Measurements from ENCODE around the gene CTNNA2. TPM values are rescaled to one million over a fixed set of nuclear protein-coding genes. Genes with fewer than 3 reads are reported as not detected.

The CTNNA2 gene
- total RNA-seq, 1 donor from 2014 or later = not detected

GRCh38 chr2:80333886-80334285, 821.0 kb downstream of the CTNNA2 start:
- intact Hi-C loops (cut with DNase I) = no loop called here
- DNase-seq (ENCODE audit: missing footprints) (no peak), ATAC-seq (no peak)

GRCh38 chr2:80335411-80335810, 822.6 kb downstream of the CTNNA2 start:
- intact Hi-C loops (cut with DNase I) = no loop called here
- DNase-seq (ENCODE audit: missing footprints) = no peak
- no peak for ATAC-seq

- DNase-seq (ENCODE audit: missing footprints) = no peak
- intact Hi-C loops (cut with DNase I) = no loop called here
- ATAC-seq = no peak
Measured at GRCh38 chr2:80338794-80339193, 825.9 kb downstream of the CTNNA2 start.

DNA sequence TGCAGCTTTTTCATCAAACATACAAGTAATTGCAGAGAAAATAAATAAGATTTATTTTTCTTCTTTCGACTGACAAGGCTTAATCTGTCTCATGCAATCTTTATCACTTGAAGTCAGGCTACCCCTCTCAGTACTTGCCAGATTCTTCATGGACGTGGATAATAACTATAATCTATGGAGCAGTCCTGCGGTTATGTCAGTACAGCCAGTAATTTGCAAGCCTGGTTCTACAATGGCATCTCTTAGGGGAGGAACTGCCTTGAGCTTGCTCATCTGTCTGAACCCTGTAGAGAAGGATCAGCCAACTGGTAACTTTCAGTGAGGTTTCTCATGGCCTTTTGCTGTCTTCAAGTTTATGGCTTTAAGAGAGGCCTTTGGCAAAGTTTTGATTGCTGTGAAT, 827.2 kb downstream of the CTNNA2 start:
- intact Hi-C loops (cut with DNase I) = no loop called here
- DNase-seq (ENCODE audit: missing footprints) (no peak), ATAC-seq (no peak)

GRCh38 chr2:80348078-80348477, 835.2 kb downstream of the CTNNA2 start:
- intact Hi-C loops (cut with DNase I) = no loop called here
- DNase-seq (ENCODE audit: missing footprints) (no peak), ATAC-seq (no peak)

- DNase-seq (ENCODE audit: missing footprints) = no peak
- intact Hi-C loops (cut with DNase I) = no loop called here
- no peak for ATAC-seq
Measured at GRCh38 chr2:80348953-80349352, 836.1 kb downstream of the CTNNA2 start.

DNA sequence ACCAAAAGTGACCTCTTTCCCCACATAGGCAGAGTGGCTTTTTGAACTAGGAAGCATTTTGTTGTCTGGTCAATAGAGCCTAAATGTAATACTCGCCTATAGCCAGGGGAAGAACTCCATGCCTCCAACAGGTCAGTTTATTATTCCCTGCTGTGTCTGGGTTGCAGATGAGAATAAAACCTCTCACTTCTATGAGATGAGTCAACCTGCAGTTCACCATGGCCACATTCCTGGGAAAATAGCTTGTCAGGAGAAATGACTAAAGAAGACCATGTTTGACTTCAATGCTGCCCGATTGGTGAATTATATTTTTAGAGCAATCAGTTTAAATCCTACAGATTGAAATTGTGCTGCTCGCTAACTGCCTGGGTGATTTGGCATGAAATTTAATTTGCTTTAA, 838.4 kb downstream of the CTNNA2 start:
- intact Hi-C loops (cut with DNase I) = no loop called here
- no peak for DNase-seq (ENCODE audit: missing footprints)
- ATAC-seq = no peak

DNA sequence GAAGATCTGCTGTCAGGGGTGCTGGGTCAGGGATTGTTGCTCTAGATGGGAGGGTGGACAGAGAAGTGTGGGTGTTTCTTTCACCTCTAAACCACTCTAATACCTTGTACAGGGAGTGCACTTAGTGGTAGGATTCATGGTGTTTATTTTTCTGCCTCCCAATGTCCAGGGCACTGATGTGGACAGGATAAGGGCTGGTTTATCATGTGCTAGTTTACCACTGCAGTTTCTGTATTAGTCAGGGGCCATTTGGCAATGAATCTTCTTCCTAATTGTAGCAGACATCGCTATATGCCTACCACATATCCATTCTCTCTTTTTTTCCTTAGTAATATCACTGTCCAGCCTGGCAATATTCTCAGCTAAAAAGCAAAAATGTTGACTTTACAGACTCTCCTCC, 842.0 kb downstream of the CTNNA2 start:
- ATAC-seq = no peak
- no peak for DNase-seq (ENCODE audit: missing footprints)
- intact Hi-C loops (cut with DNase I) = no loop called here

DNA sequence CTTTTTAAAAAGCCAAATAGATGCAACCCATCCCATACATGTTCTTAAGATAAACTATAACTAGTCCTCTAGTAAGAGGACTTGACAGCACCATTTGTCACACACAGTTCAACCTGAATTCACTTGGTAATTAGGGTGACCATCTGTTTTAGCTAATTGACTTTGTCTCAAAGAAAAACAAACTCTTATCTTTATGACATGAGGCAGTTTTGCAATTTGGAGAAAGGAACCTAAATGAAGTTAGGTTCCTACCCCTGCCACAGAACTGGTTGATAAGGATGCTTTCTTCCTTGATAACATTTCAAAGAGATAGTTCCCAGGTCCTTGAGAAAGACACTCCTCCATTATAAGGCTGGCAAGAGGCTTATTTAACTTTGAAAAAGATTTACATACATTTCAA, 849.1 kb downstream of the CTNNA2 start:
- intact Hi-C loops (cut with DNase I) = no loop called here
- DNase-seq (ENCODE audit: missing footprints) (no peak), ATAC-seq (no peak)

DNA sequence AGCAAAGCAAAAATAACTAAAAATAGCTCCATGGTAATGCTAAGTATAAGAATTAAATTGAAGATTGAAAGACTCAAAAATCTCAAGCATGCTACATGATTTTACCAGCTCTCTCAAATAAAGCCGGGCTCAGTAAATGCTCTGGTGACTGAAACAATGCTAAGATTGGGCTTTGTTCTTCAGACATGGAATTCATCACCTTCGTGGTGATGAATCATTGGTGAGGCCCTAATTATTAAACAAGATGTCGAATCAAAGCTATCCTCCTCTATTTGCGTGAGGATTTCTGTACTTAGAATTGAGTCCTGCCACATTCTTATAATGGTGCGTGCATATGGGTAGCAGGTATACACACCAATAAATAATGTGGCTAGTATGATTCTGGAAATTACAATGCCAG, 850.5 kb downstream of the CTNNA2 start:
- DNase-seq (ENCODE audit: missing footprints) (no peak), ATAC-seq (no peak)
- intact Hi-C loops (cut with DNase I) = no loop called here

DNA sequence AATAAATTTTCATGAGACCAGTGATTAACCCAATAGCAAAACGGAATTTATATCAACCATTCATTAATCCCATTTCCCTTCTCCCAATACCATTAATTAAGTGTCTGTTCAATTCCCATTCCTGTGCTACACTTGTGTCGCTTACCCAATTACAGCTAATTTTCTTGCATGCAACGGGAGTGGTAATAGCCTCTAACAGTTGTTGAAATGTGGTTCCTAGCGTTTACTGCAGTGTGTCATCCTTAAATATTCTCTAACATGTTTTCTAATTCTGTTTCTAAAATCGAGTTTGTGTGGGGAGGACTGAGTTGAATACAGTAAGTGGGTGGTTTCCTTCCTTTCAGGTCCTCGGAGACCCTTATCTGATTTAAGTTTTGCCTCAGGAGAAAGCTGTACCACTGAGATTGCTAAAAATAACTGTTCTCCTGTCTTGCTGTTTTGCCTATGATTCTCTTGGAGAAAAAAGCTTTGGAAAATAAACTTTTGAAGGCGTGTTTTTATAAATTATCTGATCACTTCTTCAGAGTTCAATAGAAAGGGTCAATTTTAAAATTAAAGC, 851.0 kb downstream of the CTNNA2 start:
- DNase-seq (ENCODE audit: missing footprints) (no peak), ATAC-seq (no peak)
- intact Hi-C loops (cut with DNase I) = no loop called here

GRCh38 chr2:80364524-80365212, 851.8 kb downstream of the CTNNA2 start:
- DNase-seq (ENCODE audit: missing footprints) = no peak
- intact Hi-C loops (cut with DNase I) = no loop called here
- no peak for ATAC-seq

DNA sequence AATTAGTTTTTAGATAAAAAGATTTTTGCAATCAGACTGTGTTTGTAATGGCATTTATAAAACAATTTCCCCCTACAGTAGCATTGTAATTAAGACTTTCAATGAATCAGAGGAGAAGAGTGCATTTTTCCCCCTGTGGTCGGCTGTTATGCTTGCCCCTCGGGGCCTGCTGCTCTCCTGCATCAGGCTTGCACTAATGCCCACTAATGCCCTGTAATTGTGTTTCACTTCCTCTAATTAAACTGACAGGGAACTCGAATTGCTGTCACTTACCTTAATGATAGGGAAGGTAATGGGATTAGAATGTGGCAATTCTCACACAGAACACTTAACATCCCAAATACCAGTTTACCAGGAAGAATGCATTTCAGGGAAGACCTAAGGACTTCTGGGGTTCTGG, 852.9 kb downstream of the CTNNA2 start:
- intact Hi-C loops (cut with DNase I) = no loop called here
- DNase-seq (ENCODE audit: missing footprints) = no peak
- no peak for ATAC-seq

GRCh38 chr2:80370375-80371009, 857.6 kb downstream of the CTNNA2 start:
- intact Hi-C loops (cut with DNase I) = no loop called here
- DNase-seq (ENCODE audit: missing footprints) (no peak), ATAC-seq (no peak)

DNA sequence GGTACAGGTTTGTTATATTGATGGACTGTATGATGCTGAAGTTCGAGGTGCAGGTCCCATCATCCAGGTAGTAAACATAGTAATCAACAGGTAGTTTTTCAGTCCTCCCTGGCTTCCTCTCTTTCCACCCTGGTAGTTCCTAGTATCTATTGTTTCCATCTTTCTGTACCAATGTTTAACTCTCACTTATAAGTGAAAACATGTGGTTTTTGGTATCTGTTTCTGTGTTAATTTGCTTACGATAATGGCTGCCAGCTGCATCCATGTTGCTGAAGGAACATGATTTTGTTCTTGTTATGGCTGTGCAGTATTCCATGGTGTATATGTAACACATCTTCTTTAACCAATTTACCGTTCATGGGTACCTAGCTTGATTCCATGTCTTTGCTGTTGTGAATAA, 861.3 kb downstream of the CTNNA2 start:
- DNase-seq (ENCODE audit: missing footprints) = no peak
- no peak for ATAC-seq
- intact Hi-C loops (cut with DNase I) = no loop called here

- DNase-seq (ENCODE audit: missing footprints) (no peak), ATAC-seq (no peak)
- intact Hi-C loops (cut with DNase I) = no loop called here
Measured at GRCh38 chr2:80377071-80377470, 864.2 kb downstream of the CTNNA2 start.

- ATAC-seq (no peak), DNase-seq (ENCODE audit: missing footprints) (no peak)
- intact Hi-C loops (cut with DNase I) = no loop called here
Measured at GRCh38 chr2:80380736-80381135, 867.9 kb downstream of the CTNNA2 start.

- DNase-seq (ENCODE audit: missing footprints) (no peak), ATAC-seq (no peak)
- intact Hi-C loops (cut with DNase I) = no loop called here
Measured at GRCh38 chr2:80381666-80382065, 868.8 kb downstream of the CTNNA2 start.

- intact Hi-C loops (cut with DNase I) = no loop called here
- ATAC-seq (no peak), DNase-seq (ENCODE audit: missing footprints) (no peak)
Measured at GRCh38 chr2:80392441-80392840, 879.6 kb downstream of the CTNNA2 start.

GRCh38 chr2:80393991-80394390, 881.1 kb downstream of the CTNNA2 start:
- no peak for DNase-seq (ENCODE audit: missing footprints)
- intact Hi-C loops (cut with DNase I) = no loop called here
- ATAC-seq = no peak

DNA sequence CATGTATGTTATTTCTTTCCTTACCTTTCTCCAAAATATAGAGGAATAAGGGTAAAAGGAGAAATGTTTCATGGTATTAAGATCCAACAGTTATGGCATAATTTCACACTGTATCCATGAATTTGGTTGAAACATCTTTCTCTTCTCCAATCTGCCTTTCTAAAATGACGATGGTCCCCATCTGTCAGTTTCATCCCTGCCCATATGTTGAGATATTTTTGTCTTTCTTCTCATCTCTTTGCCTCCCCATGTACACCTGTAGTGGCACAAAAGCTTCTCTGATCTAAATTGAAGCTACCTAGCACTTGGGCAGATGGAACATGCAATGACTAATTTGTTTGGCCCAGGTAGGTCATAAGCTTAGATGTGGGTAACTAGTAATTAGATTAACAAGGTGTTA, 882.4 kb downstream of the CTNNA2 start:
- ATAC-seq = no peak
- intact Hi-C loops (cut with DNase I) = no loop called here
- no peak for DNase-seq (ENCODE audit: missing footprints)
